GM18498 (cell line): ENCODE results near the gene EBI3.
"Not testable (repeated sequence)": the region's sequence is repeated elsewhere in the genome, so short reads cannot be mapped to it uniquely, and the experiment has no call there.

ENCODE experiments used
- ATAC-seq: cut with Tn5 transposase; IDR thresholded peaks from one replicate; pipeline ENCODE4 v1.9.1; 2021; ENCODE audit warnings: mild to moderate bottlenecking, moderate library complexity; ENCODE audit not compliant: unreplicated experiment

Gene EBI3

GRCh38 chr19:4233282-4233853 is 4.0 kb downstream of the EBI3 start:
- no peak for ATAC-seq

GRCh38 chr19:4234142-4234861 is 5.0 kb downstream of the EBI3 start:
- ATAC-seq, result no peak

- ATAC-seq, result no peak
Observed at GRCh38 chr19:4234862-4235201, 5.5 kb downstream of the EBI3 start.

GRCh38 chr19:4237510-4237909 is 8.2 kb downstream of the EBI3 start:
- ATAC-seq, result not testable (repeated sequence)

GRCh38 chr19:4238831-4239230 is 9.5 kb downstream of the EBI3 start:
- no peak for ATAC-seq

GRCh38 chr19:4241824-4242430 is 12.6 kb downstream of the EBI3 start:
- ATAC-seq, result no peak

- not testable (repeated sequence) for ATAC-seq
Observed at GRCh38 chr19:4245938-4246337, 16.6 kb downstream of the EBI3 start.

- peak; percentile 85 for ATAC-seq
Observed at GRCh38 chr19:4246767-4247593, 17.7 kb downstream of the EBI3 start, which contains the start of gene YJU2. YJU2 (plus strand) TSS chr19:4247080; CDS start chr19:4247147, 67 bp downstream.

- no peak for ATAC-seq
Observed at GRCh38 chr19:4256563-4256962, 27.2 kb downstream of the EBI3 start.

- no peak for ATAC-seq
Observed at GRCh38 chr19:4257025-4257424, 27.7 kb downstream of the EBI3 start.

GRCh38 chr19:4258181-4258580 is 28.9 kb downstream of the EBI3 start:
- no peak for ATAC-seq

- ATAC-seq, result no peak
Observed at GRCh38 chr19:4260613-4261191, 31.4 kb downstream of the EBI3 start.

- no peak for ATAC-seq
Observed at GRCh38 chr19:4264812-4265211, 35.5 kb downstream of the EBI3 start.

- no peak for ATAC-seq
Observed at GRCh38 chr19:4266253-4267000, 37.1 kb downstream of the EBI3 start.

GRCh38 chr19:4267101-4267900 is 38.0 kb downstream of the EBI3 start:
- ATAC-seq, result no peak

- no peak for ATAC-seq
Observed at GRCh38 chr19:4267901-4268815, 38.8 kb downstream of the EBI3 start.

GRCh38 chr19:4268816-4269430 is 39.6 kb downstream of the EBI3 start:
- no peak for ATAC-seq

- no peak for ATAC-seq
Observed at GRCh38 chr19:4272894-4273293, 43.6 kb downstream of the EBI3 start.
